ENCODE data around the gene GPC6.

DNA sequence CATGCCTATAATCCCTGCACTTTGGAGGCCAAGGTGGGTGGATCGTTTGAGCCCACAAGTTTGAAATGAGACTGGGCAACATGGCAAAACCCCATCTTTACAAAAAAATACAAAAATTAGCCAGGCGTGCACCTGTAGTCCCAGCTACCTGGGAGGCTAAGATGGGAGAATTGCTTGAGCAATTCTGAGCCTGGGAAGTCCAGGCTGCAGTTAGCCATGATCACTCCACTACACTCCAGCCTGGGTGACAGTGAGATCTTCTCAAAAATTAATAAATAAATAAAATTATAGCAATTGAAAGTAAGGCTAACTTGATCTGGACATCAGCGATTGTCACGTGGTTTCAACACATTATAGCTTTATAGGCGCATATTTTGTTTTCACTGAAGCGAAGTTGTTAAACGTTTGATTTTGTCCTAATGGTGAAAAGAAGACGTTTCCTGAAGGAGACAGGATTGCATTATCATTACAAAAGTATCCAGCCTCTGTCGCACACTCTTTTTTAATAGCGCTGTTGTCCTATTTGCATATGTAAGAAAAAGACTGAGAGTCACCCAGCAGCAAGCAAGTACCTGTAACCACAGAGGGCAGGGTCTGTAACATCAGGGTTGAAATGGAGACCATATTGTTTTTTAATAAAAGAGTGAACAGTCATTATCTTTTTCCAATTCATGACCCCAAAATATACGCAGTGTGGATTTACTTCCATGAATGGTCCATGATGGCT, 917.2 kb downstream of the GPC6 start:
- TF ChIP-seq, protein P1, sequence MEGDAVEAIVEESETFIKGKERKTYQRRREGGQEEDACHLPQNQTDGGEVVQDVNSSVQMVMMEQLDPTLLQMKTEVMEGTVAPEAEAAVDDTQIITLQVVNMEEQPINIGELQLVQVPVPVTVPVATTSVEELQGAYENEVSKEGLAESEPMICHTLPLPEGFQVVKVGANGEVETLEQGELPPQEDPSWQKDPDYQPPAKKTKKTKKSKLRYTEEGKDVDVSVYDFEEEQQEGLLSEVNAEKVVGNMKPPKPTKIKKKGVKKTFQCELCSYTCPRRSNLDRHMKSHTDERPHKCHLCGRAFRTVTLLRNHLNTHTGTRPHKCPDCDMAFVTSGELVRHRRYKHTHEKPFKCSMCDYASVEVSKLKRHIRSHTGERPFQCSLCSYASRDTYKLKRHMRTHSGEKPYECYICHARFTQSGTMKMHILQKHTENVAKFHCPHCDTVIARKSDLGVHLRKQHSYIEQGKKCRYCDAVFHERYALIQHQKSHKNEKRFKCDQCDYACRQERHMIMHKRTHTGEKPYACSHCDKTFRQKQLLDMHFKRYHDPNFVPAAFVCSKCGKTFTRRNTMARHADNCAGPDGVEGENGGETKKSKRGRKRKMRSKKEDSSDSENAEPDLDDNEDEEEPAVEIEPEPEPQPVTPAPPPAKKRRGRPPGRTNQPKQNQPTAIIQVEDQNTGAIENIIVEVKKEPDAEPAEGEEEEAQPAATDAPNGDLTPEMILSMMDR (IDR thresholded peaks at IDR 0.05) = no peak
- no peak for TF ChIP-seq POLR2A (IDR thresholded peaks at IDR 0.05)
- no peak for TF ChIP-seq POLR2AphosphoS5 (IDR thresholded peaks at IDR 0.05)
